GM23338 (cell line): ENCODE results near the gene PPP2R2D. TPM values are rescaled to one million over a fixed set of nuclear protein-coding genes. Genes with fewer than 3 reads are reported as not detected.

Experiments used
- ATAC-seq: fragments of 200-7000 bp; cut with Tn5 transposase; 3 replicates; pipeline ENCODE4 v1.9.1; 2020
- DNase-seq: peaks from one replicate; pipeline ENCODE4 v3.0.0-alpha.2; 2015; ENCODE audit warnings: low spot score
- H2AFZ ChIP-seq: fragments of 200-600 bp; sonication (generic); 2 replicates; pipeline ENCODE4 v1.8.0; 2016; ENCODE audit warnings: antibody characterized with exemption, mild to moderate bottlenecking, moderate library complexity
- H3F3A ChIP-seq: fragments of 200-600 bp; sonication (generic); replicated peaks from 2 replicates; pipeline ENCODE4 v1.8.0; 2017; ENCODE audit warnings: antibody characterized with exemption, mixed run types, low read depth
- H3K27ac ChIP-seq: fragments of 200-600 bp; sonication (generic); 2 replicates; pipeline ENCODE4 v1.6.1; 2016; ENCODE audit warnings: low read depth
- H3K27me3 ChIP-seq: fragments of 200-600 bp; sonication (generic); 2 replicates; pipeline ENCODE4 v1.8.0; 2016; ENCODE audit warnings: mild to moderate bottlenecking, mixed run types, moderate library complexity; ENCODE audit not compliant: insufficient read depth
- H3K36me3 ChIP-seq: fragments of 200-600 bp; sonication (generic); 2 replicates; pipeline ENCODE4 v1.8.0; 2016; ENCODE audit warnings: mild to moderate bottlenecking; ENCODE audit not compliant: insufficient read depth
- H3K4me1 ChIP-seq: fragments of 200-600 bp; sonication (generic); 2 replicates; pipeline ENCODE4 v1.8.0; 2016; ENCODE audit warnings: mild to moderate bottlenecking, moderate library complexity; ENCODE audit not compliant: insufficient read depth
- H3K4me2 ChIP-seq: fragments of 200-600 bp; sonication (generic); 2 replicates; pipeline ENCODE4 v1.7.1; 2017; ENCODE audit warnings: mixed run types
- H3K4me3 ChIP-seq: fragments of 200-600 bp; sonication (generic); 2 replicates; pipeline ENCODE4 v1.6.1; 2016; ENCODE audit warnings: mixed run types
- H3K79me2 ChIP-seq: fragments of 200-600 bp; sonication (generic); replicated peaks from 2 replicates; pipeline ENCODE4 v1.8.0; 2017; ENCODE audit warnings: mild to moderate bottlenecking; ENCODE audit not compliant: insufficient read depth
- H3K9me2 ChIP-seq: fragments of 200-600 bp; sonication (generic); 2 replicates; pipeline ENCODE4 v1.8.0; 2017; ENCODE audit not compliant: insufficient read depth
- H4K20me1 ChIP-seq: fragments of 200-600 bp; sonication (generic); replicated peaks from 2 replicates; pipeline ENCODE4 v1.8.0; 2017; ENCODE audit warnings: mild to moderate bottlenecking; ENCODE audit not compliant: insufficient read depth
- H3K27ac Mint-ChIP-seq: 2 replicates; pipeline ENCODE4 v1.8.0; 2020; ENCODE audit warnings: inconsistent platforms, mild to moderate bottlenecking, moderate library complexity, mixed read lengths
- H3K27me3 Mint-ChIP-seq: 3 replicates; pipeline ENCODE4 v1.8.0; 2022; ENCODE audit warnings: low read depth, mild to moderate bottlenecking, moderate library complexity, mixed read lengths, inconsistent platforms; ENCODE audit not compliant: insufficient read depth, poor library complexity
- H3K36me3 Mint-ChIP-seq: 3 replicates; pipeline ENCODE4 v1.8.0; 2021; ENCODE audit warnings: low read depth, mild to moderate bottlenecking, inconsistent platforms, moderate library complexity, mixed read lengths
- H3K4me1 Mint-ChIP-seq: 3 replicates; pipeline ENCODE4 v1.8.0; 2020; ENCODE audit warnings: mild to moderate bottlenecking, inconsistent platforms, mixed read lengths
- H3K4me3 Mint-ChIP-seq: 3 replicates; pipeline ENCODE4 v1.8.0; 2021; ENCODE audit warnings: moderate library complexity, mild to moderate bottlenecking, inconsistent platforms, mixed read lengths
- H3K9me3 Mint-ChIP-seq: 3 replicates; pipeline ENCODE4 v1.8.0; 2020; ENCODE audit warnings: moderate library complexity, mild to moderate bottlenecking, inconsistent platforms, mixed read lengths
- CREB1 ChIP-seq: fragments of 250-450 bp; sonication (Bioruptor Pico); IDR thresholded peaks from 2 replicates; pipeline ENCODE4 v1.5.0; 2020; ENCODE audit warnings: low read depth, mild to moderate bottlenecking, moderate library complexity
- EZH2 ChIP-seq: fragments of 200-600 bp; sonication (generic); IDR thresholded peaks from one replicate; pipeline ENCODE4 v1.8.0; 2017; ENCODE audit warnings: antibody characterized with exemption, mild to moderate bottlenecking, low read depth; ENCODE audit not compliant: unreplicated experiment
- EZH2phosphoT487 ChIP-seq: fragments of 200-600 bp; sonication (generic); IDR thresholded peaks from one replicate; pipeline ENCODE4 v1.8.1; 2018; ENCODE audit warnings: antibody characterized with exemption; ENCODE audit not compliant: unreplicated experiment
- JUNB ChIP-seq: IDR thresholded peaks from one replicate; pipeline ENCODE4 v1.6.1; 2016; ENCODE audit warnings: antibody characterized with exemption; ENCODE audit not compliant: unreplicated experiment
- NANOG ChIP-seq: IDR thresholded peaks from 2 replicates; pipeline ENCODE4 v1.6.1; 2016; ENCODE audit warnings: antibody characterized with exemption, borderline replicate concordance
- POLR2AphosphoS5 ChIP-seq: IDR thresholded peaks from 2 replicates; pipeline ENCODE4 v1.6.1; 2016; ENCODE audit warnings: antibody characterized with exemption, low read depth
- STAT1 ChIP-seq: IDR thresholded peaks from one replicate; pipeline ENCODE4 v1.6.1; 2016; ENCODE audit warnings: antibody characterized with exemption; ENCODE audit not compliant: unreplicated experiment
- ZNF114 ChIP-seq: fragments of 250-450 bp; sonication (Bioruptor Pico); IDR thresholded peaks from 2 replicates; pipeline ENCODE4 v1.5.0; 2020; ENCODE audit warnings: mild to moderate bottlenecking, moderate library complexity
- ZNF331 ChIP-seq: fragments of 250-450 bp; sonication (Bioruptor Pico); IDR thresholded peaks from 2 replicates; pipeline ENCODE4 v1.5.0; 2020; ENCODE audit warnings: low read depth, mild to moderate bottlenecking, moderate library complexity
- polyA plus RNA-seq: library from polyadenylated mRNA; unstranded; fragments of >200 nt; fragmentation: Nextera tagmentation; extraction: Ambion mirVana; gene quantifications from 2 replicates; pipeline ENCODE4 v1.2.1, GENCODE V29; 2016
- total RNA-seq: library from RNA; depleted of rRNA; stranded (reverse); fragments of >200 nt; shearing (Covaris generic); gene quantifications from 2 replicates; pipeline ENCODE4 v1.2.3, GENCODE V29; 2014
- TF ChIP-seq, protein P1 (sequence below): IDR thresholded peaks from one replicate; pipeline ENCODE4 v1.6.1; 2018; ENCODE audit warnings: antibody characterized with exemption; ENCODE audit not compliant: unreplicated experiment
- TF ChIP-seq, protein P2 (sequence below): IDR thresholded peaks from 2 replicates; pipeline ENCODE4 v1.6.1; 2016; ENCODE audit warnings: antibody characterized with exemption
- TF ChIP-seq, protein P3 (sequence below), 2 experiments: fragments of 200-600 bp in 1 of 2; sonication (generic) in 1 of 2; conservative IDR thresholded peaks; 2 replicates each; pipeline versions ENCODE4 v1.5.1 to v1.6.1; 2016 to 2017; ENCODE audit warnings: antibody characterized with exemption in 2 of 2, low read depth in 2 of 2, mild to moderate bottlenecking in 2 of 2, moderate library complexity in 1 of 2

Gene PPP2R2D
- total and polyA plus RNA-seq, 2 experiments from 2014 or later: 28.8 to 33.7 TPM

DNA sequence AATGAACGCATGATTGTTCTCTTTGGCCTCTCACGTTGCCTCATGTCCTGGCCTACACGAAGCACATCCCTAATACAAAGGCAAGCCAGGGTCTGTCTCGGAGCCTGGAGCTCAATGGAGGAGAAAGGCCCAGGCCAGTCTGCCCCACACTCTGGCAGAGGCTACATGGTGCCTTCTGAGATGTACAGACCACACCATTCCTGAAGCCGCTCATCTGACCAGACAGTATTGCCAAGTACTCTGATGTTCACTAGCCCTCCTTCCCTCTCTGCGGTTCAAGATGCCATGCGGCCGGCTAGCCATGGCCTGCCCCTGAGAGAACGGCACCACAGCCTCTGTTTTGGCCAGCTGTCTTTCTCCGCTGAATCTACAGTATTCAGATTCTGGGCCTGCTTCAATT lies 75.0 kb downstream of the PPP2R2D start (continued):
- TF ChIP-seq ZNF331 (CRISPR knock-in tag): no peak
- TF ChIP-seq, protein P1, sequence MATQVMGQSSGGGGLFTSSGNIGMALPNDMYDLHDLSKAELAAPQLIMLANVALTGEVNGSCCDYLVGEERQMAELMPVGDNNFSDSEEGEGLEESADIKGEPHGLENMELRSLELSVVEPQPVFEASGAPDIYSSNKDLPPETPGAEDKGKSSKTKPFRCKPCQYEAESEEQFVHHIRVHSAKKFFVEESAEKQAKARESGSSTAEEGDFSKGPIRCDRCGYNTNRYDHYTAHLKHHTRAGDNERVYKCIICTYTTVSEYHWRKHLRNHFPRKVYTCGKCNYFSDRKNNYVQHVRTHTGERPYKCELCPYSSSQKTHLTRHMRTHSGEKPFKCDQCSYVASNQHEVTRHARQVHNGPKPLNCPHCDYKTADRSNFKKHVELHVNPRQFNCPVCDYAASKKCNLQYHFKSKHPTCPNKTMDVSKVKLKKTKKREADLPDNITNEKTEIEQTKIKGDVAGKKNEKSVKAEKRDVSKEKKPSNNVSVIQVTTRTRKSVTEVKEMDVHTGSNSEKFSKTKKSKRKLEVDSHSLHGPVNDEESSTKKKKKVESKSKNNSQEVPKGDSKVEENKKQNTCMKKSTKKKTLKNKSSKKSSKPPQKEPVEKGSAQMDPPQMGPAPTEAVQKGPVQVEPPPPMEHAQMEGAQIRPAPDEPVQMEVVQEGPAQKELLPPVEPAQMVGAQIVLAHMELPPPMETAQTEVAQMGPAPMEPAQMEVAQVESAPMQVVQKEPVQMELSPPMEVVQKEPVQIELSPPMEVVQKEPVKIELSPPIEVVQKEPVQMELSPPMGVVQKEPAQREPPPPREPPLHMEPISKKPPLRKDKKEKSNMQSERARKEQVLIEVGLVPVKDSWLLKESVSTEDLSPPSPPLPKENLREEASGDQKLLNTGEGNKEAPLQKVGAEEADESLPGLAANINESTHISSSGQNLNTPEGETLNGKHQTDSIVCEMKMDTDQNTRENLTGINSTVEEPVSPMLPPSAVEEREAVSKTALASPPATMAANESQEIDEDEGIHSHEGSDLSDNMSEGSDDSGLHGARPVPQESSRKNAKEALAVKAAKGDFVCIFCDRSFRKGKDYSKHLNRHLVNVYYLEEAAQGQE: no peak

DNA sequence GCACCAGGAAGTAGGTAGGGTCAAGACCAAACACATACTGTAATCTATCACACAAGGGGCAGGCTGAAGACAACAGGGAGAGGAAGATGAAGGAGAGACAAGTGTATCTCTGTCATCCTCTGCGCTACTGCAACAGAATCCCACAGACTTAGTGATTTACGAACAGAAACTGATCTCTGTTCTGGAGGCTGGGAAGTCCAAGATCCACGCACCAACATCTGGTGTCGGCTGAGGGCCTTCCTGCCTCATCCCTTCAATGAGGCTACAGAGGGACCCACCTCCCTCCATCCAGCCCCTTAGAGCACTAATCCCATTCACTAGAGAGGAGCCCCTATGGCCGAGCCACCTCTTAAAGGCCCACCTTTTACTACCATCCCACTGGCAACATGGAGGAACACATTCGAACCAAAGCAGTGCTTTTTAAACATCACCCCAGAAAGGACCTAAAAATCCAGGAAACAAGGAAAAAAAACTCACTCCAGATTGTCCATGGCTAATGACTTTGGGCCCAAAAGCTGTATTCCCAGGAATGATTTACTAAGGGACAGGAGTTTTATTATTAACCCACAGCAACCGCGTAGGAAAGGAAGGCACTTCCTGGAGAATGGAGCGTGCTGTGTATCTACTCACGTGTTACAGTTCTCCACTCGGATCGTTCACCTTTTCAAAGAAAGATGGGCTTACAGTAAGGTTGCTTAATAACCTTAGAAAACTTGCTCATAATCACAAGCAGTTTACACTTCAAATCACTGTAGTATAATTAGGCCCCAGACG lies 76.7 kb downstream of the PPP2R2D start:
- no peak overlapping the region for H3K27ac Mint-ChIP-seq
- Histone ChIP-seq H2AFZ (no peak overlapping the region), H3K4me2 (peak overlapping the region; percentile 69; the same call in 1 of the 2 replicates), H3K27ac (no peak overlapping the region), H3K4me1 (peaks cover 33% of the 10 kb centered on the region), H4K20me1 (peaks cover 30% of the 10 kb centered on the region), H3F3A (no peaks in the 10 kb centered on the region; the same call in 1 of the 2 replicates), H3K79me2 (peaks cover 52% of the 10 kb centered on the region), H3K9me2 (no peaks in the 10 kb centered on the region), H3K36me3 (no peaks in the 10 kb centered on the region), H3K4me3 (no peak overlapping the region), H3K27me3 (peaks cover 29% of the 10 kb centered on the region)
- H3K36me3 Mint-ChIP-seq: peaks cover 15% of the 10 kb centered on the region; the same call in 2 of the 3 replicates
- H3K4me1 Mint-ChIP-seq: peaks cover 32% of the 10 kb centered on the region
- ATAC-seq (no peak), DNase-seq (no peak)
- no peaks in the 10 kb centered on the region for H3K9me3 Mint-ChIP-seq
- peaks cover 17% of the 10 kb centered on the region for H3K27me3 Mint-ChIP-seq
- no peak overlapping the region for H3K4me3 Mint-ChIP-seq
- TF ChIP-seq POLR2AphosphoS5 (no peak), JUNB (no peak), CREB1 (CRISPR knock-in tag) (no peak), STAT1 (no peak), EZH2 (no peak), EZH2phosphoT487 (no peak), ZNF114 (CRISPR knock-in tag) (no peak), ZNF331 (CRISPR knock-in tag) (no peak), NANOG (no peak)
- TF ChIP-seq, protein P1: no peak
- TF ChIP-seq, protein P2, sequence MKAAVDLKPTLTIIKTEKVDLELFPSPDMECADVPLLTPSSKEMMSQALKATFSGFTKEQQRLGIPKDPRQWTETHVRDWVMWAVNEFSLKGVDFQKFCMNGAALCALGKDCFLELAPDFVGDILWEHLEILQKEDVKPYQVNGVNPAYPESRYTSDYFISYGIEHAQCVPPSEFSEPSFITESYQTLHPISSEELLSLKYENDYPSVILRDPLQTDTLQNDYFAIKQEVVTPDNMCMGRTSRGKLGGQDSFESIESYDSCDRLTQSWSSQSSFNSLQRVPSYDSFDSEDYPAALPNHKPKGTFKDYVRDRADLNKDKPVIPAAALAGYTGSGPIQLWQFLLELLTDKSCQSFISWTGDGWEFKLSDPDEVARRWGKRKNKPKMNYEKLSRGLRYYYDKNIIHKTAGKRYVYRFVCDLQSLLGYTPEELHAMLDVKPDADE: no peak
- TF ChIP-seq, protein P3, sequence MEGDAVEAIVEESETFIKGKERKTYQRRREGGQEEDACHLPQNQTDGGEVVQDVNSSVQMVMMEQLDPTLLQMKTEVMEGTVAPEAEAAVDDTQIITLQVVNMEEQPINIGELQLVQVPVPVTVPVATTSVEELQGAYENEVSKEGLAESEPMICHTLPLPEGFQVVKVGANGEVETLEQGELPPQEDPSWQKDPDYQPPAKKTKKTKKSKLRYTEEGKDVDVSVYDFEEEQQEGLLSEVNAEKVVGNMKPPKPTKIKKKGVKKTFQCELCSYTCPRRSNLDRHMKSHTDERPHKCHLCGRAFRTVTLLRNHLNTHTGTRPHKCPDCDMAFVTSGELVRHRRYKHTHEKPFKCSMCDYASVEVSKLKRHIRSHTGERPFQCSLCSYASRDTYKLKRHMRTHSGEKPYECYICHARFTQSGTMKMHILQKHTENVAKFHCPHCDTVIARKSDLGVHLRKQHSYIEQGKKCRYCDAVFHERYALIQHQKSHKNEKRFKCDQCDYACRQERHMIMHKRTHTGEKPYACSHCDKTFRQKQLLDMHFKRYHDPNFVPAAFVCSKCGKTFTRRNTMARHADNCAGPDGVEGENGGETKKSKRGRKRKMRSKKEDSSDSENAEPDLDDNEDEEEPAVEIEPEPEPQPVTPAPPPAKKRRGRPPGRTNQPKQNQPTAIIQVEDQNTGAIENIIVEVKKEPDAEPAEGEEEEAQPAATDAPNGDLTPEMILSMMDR (conservative IDR thresholded peaks at IDR 0.05; ENCODE audit: low read depth in 2 of 2): no peak
